Measurements from ENCODE around the gene FAF2.

- TF ChIP-seq CTCF (conservative IDR thresholded peaks at IDR 0.05) (no peak), EZH2 (IDR thresholded peaks at IDR 0.05; ENCODE audit: low read depth) (no peak)
Measured at GRCh38 chr5:176497852-176498251, 49.7 kb downstream of the FAF2 start.
